CD4-positive, alpha-beta T cell (primary cell): ENCODE measurements around the gene TMEM131. TPM values are rescaled to one million over a fixed set of nuclear protein-coding genes. Genes with fewer than 3 reads are reported as not detected.

Experiments
- ATAC-seq: fragments of 200-7000 bp; cut with Tn5 transposase; one replicate; pipeline ENCODE4 v1.10.0; 2022; ENCODE audit warnings: mild to moderate bottlenecking; ENCODE audit not compliant: poor library complexity
- CTCF ChIA-PET: fragments of 350-600 bp; sonication (Branson Sonifier 250); formaldehyde crosslinking; loops from one replicate; lab custom pipeline; 2021; ENCODE audit warnings: antibody characterized with exemption, inconsistent platforms; lab: Charles Lee
- POLR2A ChIA-PET: fragments of 350-600 bp; sonication (Branson Sonifier 250); formaldehyde crosslinking; loops from one replicate; lab custom pipeline; 2021; ENCODE audit warnings: antibody characterized with exemption, inconsistent platforms; lab: Charles Lee
- DNase-seq, 14 experiments: peaks; one replicate each; pipeline ENCODE4 v3.0.0-alpha.2; 2013 to 2020; ENCODE audit warnings: mixed read lengths in 2 of 14
- H3K27ac ChIP-seq, 2 donors: one replicate each; pipeline versions ENCODE4 v1.5.1 to v1.7.0; 2013; ENCODE audit warnings: low read length in 2 of 2, low read depth in 1 of 2, mild to moderate bottlenecking in 1 of 2
- H3K27me3 ChIP-seq, 2 experiments: 1 replicate in 1 of 2; 2 replicates in 1 of 2; pipeline versions ENCODE4 v1.6.1 to v1.7.0; 2013; ENCODE audit warnings: low read length in 2 of 2, control low read depth in 1 of 2, mild to moderate bottlenecking in 1 of 2, moderate library complexity in 1 of 2; ENCODE audit not compliant: insufficient read depth in 2 of 2, control insufficient read depth in 1 of 2
- H3K36me3 ChIP-seq: one replicate; pipeline ENCODE4 v1.6.1; 2013; ENCODE audit warnings: low read length, control low read depth; ENCODE audit not compliant: insufficient read depth
- H3K4me1 ChIP-seq: one replicate; pipeline ENCODE4 v1.6.1; 2013; ENCODE audit warnings: low read length, control low read depth; ENCODE audit not compliant: insufficient read depth
- H3K4me3 ChIP-seq: one replicate; pipeline ENCODE4 v1.5.1; 2013; ENCODE audit warnings: mild to moderate bottlenecking, low read length, moderate library complexity
- H3K9me3 ChIP-seq, 2 experiments: 1 replicate in 1 of 2; 2 replicates in 1 of 2; pipeline versions ENCODE4 v1.6.1 to v1.7.0; 2013; ENCODE audit warnings: low read length in 2 of 2, mild to moderate bottlenecking in 2 of 2, control low read depth in 1 of 2, moderate library complexity in 1 of 2; ENCODE audit not compliant: control insufficient read depth in 1 of 2, insufficient read depth in 1 of 2
- H3K27ac Mint-ChIP-seq: one replicate; pipeline ENCODE4 v1.8.0; 2020; ENCODE audit warnings: mixed read lengths
- H3K27me3 Mint-ChIP-seq: one replicate; pipeline ENCODE4 v1.8.0; 2021; ENCODE audit warnings: mixed read lengths
- H3K36me3 Mint-ChIP-seq: one replicate; pipeline ENCODE4 v1.8.0; 2021; ENCODE audit warnings: low read depth, mixed read lengths
- H3K4me1 Mint-ChIP-seq: one replicate; pipeline ENCODE4 v1.8.0; 2021; ENCODE audit warnings: low read depth, mixed read lengths
- H3K4me3 Mint-ChIP-seq: one replicate; pipeline ENCODE4 v1.8.0; 2020; ENCODE audit warnings: mild to moderate bottlenecking, mixed read lengths
- H3K9me3 Mint-ChIP-seq: one replicate; pipeline ENCODE4 v1.8.0; 2020; ENCODE audit warnings: mixed read lengths
- intact Hi-C, 2 experiments: fragments of 100-400 bp; cut with DNase I in 1 of 2; cut with micrococcal nuclease in 1 of 2; formaldehyde crosslinking; loops; one replicate each; pipeline versions ENCODE4 v1.15.1 to v1.9.0; 2023 to 2025; cut with DNase I, micrococcal nuclease
- total RNA-seq, 174 experiments: library from RNA in 2 of 174; stranded (reverse) in 2 of 174; gene quantifications; one replicate each; pipeline ENCODE4 v1.2.3 and lab custom pipeline; 2021 to 2026
- TF ChIP-seq, protein P1 (sequence below): fragments of 200-600 bp; IDR thresholded peaks from one replicate; pipeline ENCODE4 v1.8.0; 2022; ENCODE audit warnings: antibody characterized with exemption, mild to moderate bottlenecking

TMEM131 gene
- total RNA-seq, 2 experiments from 2014 or later: 29.2 to 33.6 TPM

DNA sequence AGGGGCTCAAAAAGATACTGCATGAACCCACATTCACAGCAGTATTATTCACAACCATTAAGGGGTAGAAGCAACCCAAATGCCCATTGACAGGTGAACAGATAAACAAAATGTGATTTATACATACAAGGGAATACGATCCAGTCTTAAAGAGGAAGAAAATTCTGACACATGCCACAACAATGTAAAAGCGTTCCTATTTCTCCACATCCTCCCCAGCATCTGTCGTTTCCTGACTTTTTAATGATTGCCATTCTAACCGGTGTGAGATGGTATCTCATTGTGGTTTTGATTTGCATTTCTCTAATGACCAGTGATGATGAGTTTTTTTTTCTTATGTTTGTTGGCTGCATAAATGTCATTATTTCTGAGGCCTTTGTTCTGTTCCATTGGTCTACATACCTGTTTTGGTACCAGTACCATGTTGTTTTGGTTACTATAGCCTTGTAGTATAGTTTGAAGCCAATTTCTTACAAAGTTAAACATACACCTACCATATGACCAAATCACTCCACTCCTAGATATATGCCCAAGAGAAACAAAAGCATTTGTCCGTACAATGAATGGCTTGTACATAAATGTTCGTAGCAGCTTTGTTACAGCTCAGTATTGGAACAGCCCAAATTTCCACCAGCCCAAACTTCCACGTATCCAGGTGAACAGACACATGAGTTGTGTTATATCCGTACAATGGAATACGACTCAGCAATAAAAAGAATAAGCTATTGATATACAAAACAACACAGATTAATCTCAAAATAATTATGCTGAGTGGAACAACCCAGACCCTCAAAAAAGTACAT, 85.1 kb downstream of the TMEM131 start:
- ATAC-seq: no peak
- intact Hi-C loops: no loop called here
- Histone ChIP-seq H3K27me3 (no peaks in the 10 kb centered on the region), H3K9me3 (no peaks in the 10 kb centered on the region), H3K36me3 (peaks cover 19% of the 10 kb centered on the region), H3K4me3 (no peak overlapping the region), H3K27ac (no peak overlapping the region), H3K4me1 (no peaks in the 10 kb centered on the region)
- H3K9me3 Mint-ChIP-seq: no peaks in the 10 kb centered on the region
- H3K27me3 Mint-ChIP-seq: no peaks in the 10 kb centered on the region
- TF ChIP-seq, protein P1, sequence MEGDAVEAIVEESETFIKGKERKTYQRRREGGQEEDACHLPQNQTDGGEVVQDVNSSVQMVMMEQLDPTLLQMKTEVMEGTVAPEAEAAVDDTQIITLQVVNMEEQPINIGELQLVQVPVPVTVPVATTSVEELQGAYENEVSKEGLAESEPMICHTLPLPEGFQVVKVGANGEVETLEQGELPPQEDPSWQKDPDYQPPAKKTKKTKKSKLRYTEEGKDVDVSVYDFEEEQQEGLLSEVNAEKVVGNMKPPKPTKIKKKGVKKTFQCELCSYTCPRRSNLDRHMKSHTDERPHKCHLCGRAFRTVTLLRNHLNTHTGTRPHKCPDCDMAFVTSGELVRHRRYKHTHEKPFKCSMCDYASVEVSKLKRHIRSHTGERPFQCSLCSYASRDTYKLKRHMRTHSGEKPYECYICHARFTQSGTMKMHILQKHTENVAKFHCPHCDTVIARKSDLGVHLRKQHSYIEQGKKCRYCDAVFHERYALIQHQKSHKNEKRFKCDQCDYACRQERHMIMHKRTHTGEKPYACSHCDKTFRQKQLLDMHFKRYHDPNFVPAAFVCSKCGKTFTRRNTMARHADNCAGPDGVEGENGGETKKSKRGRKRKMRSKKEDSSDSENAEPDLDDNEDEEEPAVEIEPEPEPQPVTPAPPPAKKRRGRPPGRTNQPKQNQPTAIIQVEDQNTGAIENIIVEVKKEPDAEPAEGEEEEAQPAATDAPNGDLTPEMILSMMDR: no peak
- H3K27ac Mint-ChIP-seq: no peak overlapping the region
- POLR2A ChIA-PET: no interaction called here
- no peak for DNase-seq
- no peak overlapping the region for H3K4me3 Mint-ChIP-seq
- CTCF ChIA-PET: no interaction called here
- peaks cover 63% of the 10 kb centered on the region for H3K36me3 Mint-ChIP-seq
- peaks cover 36% of the 10 kb centered on the region for H3K4me1 Mint-ChIP-seq

DNA sequence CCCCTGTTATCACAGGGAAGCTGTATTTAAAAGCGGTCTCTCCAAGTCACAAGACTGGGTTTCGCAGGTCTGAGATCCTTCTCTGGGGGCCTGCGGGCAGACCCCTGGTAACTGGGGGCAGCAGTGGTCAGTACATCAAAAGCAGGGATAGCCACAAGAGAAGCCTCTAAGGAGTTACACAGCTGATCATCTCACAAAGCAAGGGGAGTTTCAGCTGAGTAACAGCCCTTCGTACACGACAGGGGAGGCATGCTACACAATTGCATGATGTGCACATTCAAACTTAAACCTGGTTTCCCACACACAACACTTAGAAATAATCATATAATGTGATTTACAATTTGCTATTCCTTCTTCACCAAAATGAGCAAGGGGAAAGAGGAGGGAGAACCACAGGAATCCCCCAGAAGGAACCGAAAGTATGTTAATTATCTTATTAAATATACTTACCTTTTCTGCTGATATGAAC, 87.5 kb downstream of the TMEM131 start:
- H3K9me3 Mint-ChIP-seq: no peaks in the 10 kb centered on the region
- no peak overlapping the region for H3K4me3 Mint-ChIP-seq
- peaks cover 23% of the 10 kb centered on the region for H3K4me1 Mint-ChIP-seq
- intact Hi-C loops: no loop called here
- no peaks in the 10 kb centered on the region for H3K9me3 ChIP-seq
- DNase-seq (no peak), ATAC-seq (no peak)
- H3K36me3 Mint-ChIP-seq: peaks cover 67% of the 10 kb centered on the region
- H3K27ac ChIP-seq: no peak overlapping the region
- POLR2A ChIA-PET: no interaction called here
- peaks cover 21% of the 10 kb centered on the region for H3K36me3 ChIP-seq
- TF ChIP-seq, protein P1: no peak
- no peaks in the 10 kb centered on the region for H3K4me1 ChIP-seq
- no peaks in the 10 kb centered on the region for H3K27me3 ChIP-seq
- H3K27me3 Mint-ChIP-seq: no peaks in the 10 kb centered on the region
- CTCF ChIA-PET: no interaction called here
- no peak overlapping the region for H3K4me3 ChIP-seq
- H3K27ac Mint-ChIP-seq: no peak overlapping the region

DNA sequence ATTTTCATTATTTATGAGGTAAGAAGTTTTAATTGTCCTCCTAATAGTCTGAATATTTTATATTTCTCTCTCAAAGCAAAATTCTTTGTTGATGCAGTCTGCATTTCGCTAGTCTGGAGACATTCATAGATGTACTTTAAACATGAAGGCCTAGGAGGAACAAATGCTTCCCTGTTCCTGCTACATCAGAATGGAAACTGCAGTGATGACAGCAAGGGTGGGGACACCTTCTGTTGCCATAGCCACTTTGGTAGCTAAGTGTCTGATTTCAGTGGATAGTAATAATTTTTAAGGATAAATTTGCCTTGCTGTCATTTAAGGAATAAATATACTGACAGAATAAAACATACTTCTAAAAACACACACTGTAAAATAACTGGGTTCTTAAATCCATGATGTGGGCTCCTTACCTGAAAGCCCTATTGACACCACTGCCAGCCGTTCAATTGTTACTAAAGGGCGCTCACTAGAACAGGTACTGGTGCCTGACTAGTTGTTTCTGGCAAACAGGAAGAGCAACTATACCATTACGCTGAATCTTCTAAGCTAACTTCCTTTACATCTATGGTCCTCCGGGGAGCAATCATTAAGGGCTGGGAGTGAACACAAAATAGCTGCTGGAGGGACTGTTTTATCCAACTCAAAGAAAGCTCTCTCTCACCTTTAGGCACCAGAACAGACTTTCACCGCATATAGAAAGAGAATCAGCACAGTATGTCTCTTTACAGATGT, 88.2 kb downstream of the TMEM131 start:
- Mint-ChIP-seq H3K27me3 (no peaks in the 10 kb centered on the region), H3K36me3 (peaks cover 72% of the 10 kb centered on the region), H3K9me3 (no peaks in the 10 kb centered on the region), H3K4me3 (no peak overlapping the region), H3K27ac (no peak overlapping the region), H3K4me1 (peaks cover 18% of the 10 kb centered on the region)
- TF ChIP-seq, protein P1: no peak
- ATAC-seq (no peak), DNase-seq (no peak)
- Histone ChIP-seq H3K27me3 (no peaks in the 10 kb centered on the region), H3K4me3 (no peak overlapping the region), H3K9me3 (no peaks in the 10 kb centered on the region), H3K36me3 (peaks cover 21% of the 10 kb centered on the region), H3K27ac (no peak overlapping the region), H3K4me1 (no peaks in the 10 kb centered on the region)
- ChIA-PET POLR2A (no interaction called here), CTCF (no interaction called here)
- intact Hi-C loops: no loop called here
